Activated naive CD8-positive, alpha-beta T cell treated with anti-CD3 and anti-CD28 coated beads, Interleukin-2, amount 10 ng/mL, durations not matched to agents 7 days and 5 days (primary cell): ENCODE results near the gene OXGR1. TPM values are rescaled to one million over a fixed set of nuclear protein-coding genes. Genes with fewer than 3 reads are reported as not detected.

Source experiments
- total RNA-seq, 2 experiments: library from RNA; stranded (reverse); gene quantifications; one replicate each; pipeline ENCODE4 v1.2.3, GENCODE V29; 2021

The OXGR1 gene
- total RNA-seq, 2 experiments from 2014 or later = not detected

Other genes with a start within 250 kb of the OXGR1 start
- 10 to 100 TPM; 17.2 to 17.9 TPM for gene MBNL2, start 227.9 kb upstream of the OXGR1 start, total RNA-seq